ENCODE data around the gene CACNA2D1.

- TF ChIP-seq CTCF (IDR thresholded peaks at IDR 0.05) (no peak), POLR2A (IDR thresholded peaks at IDR 0.05) (no peak)
These were observed 243.0 kb downstream of the CACNA2D1 start for GRCh38 chr7:82200601-82201000.
